ENCODE data around the gene PIK3R2. TPM values are rescaled to one million over a fixed set of nuclear protein-coding genes. Genes with fewer than 3 reads are reported as not detected.

The PIK3R2 gene
- total and polyA plus RNA-seq, 2 of the 13 experiments (the other 11 are each of a cell fraction or from before 2014, with no cell fraction given): 18.6 to 25.3 TPM

DNA sequence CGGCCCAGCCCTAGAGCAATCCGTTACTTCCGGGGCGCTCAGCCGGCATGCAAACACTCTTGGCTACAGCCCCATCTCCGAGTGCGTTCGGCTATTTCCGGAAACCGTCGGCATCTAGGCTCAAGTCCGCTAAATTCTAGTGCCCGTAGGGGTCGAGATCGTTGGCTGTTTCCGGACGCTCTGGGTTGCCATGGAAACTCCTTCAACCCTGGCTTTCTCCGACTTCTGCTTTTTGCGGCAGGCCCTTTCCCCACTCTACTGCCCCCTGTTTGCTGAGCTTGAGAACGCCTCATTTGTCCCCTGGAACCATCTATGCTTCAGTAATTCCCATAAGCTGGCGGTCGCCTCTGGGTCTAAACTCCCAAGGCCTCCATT lies 534 bp upstream of the PIK3R2 start (continued):
- TF ChIP-seq RARG (CRISPR knock-in tag; IDR thresholded peaks at IDR 0.05; ENCODE audit: low read depth): 0 out of 2 replicates have a peak, but pooled peaks have one; percentile 64
- TF ChIP-seq, protein P1, sequence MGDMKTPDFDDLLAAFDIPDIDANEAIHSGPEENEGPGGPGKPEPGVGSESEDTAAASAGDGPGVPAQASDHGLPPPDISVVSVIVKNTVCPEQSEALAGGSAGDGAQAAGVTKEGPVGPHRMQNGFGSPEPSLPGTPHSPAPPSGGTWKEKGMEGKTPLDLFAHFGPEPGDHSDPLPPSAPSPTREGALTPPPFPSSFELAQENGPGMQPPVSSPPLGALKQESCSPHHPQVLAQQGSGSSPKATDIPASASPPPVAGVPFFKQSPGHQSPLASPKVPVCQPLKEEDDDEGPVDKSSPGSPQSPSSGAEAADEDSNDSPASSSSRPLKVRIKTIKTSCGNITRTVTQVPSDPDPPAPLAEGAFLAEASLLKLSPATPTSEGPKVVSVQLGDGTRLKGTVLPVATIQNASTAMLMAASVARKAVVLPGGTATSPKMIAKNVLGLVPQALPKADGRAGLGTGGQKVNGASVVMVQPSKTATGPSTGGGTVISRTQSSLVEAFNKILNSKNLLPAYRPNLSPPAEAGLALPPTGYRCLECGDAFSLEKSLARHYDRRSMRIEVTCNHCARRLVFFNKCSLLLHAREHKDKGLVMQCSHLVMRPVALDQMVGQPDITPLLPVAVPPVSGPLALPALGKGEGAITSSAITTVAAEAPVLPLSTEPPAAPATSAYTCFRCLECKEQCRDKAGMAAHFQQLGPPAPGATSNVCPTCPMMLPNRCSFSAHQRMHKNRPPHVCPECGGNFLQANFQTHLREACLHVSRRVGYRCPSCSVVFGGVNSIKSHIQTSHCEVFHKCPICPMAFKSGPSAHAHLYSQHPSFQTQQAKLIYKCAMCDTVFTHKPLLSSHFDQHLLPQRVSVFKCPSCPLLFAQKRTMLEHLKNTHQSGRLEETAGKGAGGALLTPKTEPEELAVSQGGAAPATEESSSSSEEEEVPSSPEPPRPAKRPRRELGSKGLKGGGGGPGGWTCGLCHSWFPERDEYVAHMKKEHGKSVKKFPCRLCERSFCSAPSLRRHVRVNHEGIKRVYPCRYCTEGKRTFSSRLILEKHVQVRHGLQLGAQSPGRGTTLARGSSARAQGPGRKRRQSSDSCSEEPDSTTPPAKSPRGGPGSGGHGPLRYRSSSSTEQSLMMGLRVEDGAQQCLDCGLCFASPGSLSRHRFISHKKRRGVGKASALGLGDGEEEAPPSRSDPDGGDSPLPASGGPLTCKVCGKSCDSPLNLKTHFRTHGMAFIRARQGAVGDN (CRISPR knock-in tag; IDR thresholded peaks at IDR 0.05): peak; percentile 70
- no peak for TF ChIP-seq HMG20A (CRISPR knock-in tag; IDR thresholded peaks at IDR 0.05; ENCODE audit: borderline replicate concordance)
- TF ChIP-seq NRL (CRISPR knock-in tag; IDR thresholded peaks at IDR 0.05; ENCODE audit: borderline replicate concordance): peak; percentile 80; the same call in 1 of the 2 replicates
- TF ChIP-seq RBM22 (optimal IDR thresholded peaks at IDR 0.05; ENCODE audit: low read length): peak; percentile 15
- TF ChIP-seq ZBTB42 (CRISPR knock-in tag; IDR thresholded peaks at IDR 0.05): no peak
- no peak for TF ChIP-seq CBX2 (IDR thresholded peaks at IDR 0.05; ENCODE audit: low read depth, low read length)
- TF ChIP-seq CBX2 (CRISPR knock-in tag; IDR thresholded peaks at IDR 0.05; ENCODE audit: low read depth): no peak
- TF ChIP-seq, protein P2, sequence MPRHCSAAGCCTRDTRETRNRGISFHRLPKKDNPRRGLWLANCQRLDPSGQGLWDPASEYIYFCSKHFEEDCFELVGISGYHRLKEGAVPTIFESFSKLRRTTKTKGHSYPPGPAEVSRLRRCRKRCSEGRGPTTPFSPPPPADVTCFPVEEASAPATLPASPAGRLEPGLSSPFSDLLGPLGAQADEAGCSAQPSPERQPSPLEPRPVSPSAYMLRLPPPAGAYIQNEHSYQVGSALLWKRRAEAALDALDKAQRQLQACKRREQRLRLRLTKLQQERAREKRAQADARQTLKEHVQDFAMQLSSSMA (CRISPR knock-in tag; IDR thresholded peaks at IDR 0.05): no peak
- TF ChIP-seq, protein P3, sequence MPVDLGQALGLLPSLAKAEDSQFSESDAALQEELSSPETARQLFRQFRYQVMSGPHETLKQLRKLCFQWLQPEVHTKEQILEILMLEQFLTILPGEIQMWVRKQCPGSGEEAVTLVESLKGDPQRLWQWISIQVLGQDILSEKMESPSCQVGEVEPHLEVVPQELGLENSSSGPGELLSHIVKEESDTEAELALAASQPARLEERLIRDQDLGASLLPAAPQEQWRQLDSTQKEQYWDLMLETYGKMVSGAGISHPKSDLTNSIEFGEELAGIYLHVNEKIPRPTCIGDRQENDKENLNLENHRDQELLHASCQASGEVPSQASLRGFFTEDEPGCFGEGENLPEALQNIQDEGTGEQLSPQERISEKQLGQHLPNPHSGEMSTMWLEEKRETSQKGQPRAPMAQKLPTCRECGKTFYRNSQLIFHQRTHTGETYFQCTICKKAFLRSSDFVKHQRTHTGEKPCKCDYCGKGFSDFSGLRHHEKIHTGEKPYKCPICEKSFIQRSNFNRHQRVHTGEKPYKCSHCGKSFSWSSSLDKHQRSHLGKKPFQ (CRISPR knock-in tag; IDR thresholded peaks at IDR 0.05; ENCODE audit: insufficient replicate concordance): peak; percentile 24
- TF ChIP-seq CHCHD3 (CRISPR knock-in tag; IDR thresholded peaks at IDR 0.05): no peak
- no peak for TF ChIP-seq ZNF674 (CRISPR knock-in tag; IDR thresholded peaks at IDR 0.05; ENCODE audit: low read depth)
- TF ChIP-seq ZNF891 (CRISPR knock-in tag; IDR thresholded peaks at IDR 0.05): 0 out of 2 replicates have a peak, but pooled peaks have one; percentile 34
- no peak for TF ChIP-seq IKZF1 (IDR thresholded peaks at IDR 0.05)
- peak; percentile 95 for TF ChIP-seq ZNF572 (CRISPR knock-in tag; IDR thresholded peaks at IDR 0.05)
- no peak for TF ChIP-seq ZNF792 (CRISPR knock-in tag; IDR thresholded peaks at IDR 0.05)
- TF ChIP-seq ZNF749 (CRISPR knock-in tag; IDR thresholded peaks at IDR 0.05; ENCODE audit: borderline replicate concordance): no peak
- no peak for TF ChIP-seq SRSF9 (IDR thresholded peaks at IDR 0.05; ENCODE audit: borderline replicate concordance, insufficient read depth, low read depth, low read length, poor library complexity, severe bottlenecking)
- TF ChIP-seq, protein P4, sequence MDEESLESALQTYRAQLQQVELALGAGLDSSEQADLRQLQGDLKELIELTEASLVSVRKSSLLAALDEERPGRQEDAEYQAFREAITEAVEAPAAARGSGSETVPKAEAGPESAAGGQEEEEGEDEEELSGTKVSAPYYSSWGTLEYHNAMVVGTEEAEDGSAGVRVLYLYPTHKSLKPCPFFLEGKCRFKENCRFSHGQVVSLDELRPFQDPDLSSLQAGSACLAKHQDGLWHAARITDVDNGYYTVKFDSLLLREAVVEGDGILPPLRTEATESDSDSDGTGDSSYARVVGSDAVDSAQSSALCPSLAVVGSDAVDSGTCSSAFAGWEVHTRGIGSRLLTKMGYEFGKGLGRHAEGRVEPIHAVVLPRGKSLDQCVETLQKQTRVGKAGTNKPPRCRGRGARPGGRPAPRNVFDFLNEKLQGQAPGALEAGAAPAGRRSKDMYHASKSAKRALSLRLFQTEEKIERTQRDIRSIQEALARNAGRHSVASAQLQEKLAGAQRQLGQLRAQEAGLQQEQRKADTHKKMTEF (CRISPR knock-in tag; IDR thresholded peaks at IDR 0.05): peak; percentile 55; the same call in 1 of the 2 replicates
- peak; percentile 51; the same call in 1 of the 2 replicates for TF ChIP-seq SP4 (CRISPR knock-in tag; IDR thresholded peaks at IDR 0.05)
- TF ChIP-seq, protein P5, sequence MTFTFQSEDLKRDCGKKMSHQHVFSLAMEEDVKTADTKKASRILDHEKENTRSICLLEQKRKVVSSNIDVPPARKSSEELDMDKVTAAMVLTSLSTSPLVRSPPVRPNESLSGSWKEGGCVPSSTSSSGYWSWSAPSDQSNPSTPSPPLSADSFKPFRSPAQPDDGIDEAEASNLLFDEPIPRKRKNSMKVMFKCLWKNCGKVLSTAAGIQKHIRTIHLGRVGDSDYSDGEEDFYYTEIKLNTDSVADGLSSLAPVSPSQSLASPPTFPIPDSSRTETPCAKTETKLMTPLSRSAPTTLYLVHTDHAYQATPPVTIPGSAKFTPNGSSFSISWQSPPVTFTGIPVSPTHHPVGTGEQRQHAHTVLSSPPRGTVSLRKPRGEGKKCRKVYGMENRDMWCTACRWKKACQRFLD (CRISPR knock-in tag; IDR thresholded peaks at IDR 0.05; ENCODE audit: borderline replicate concordance): no peak
- TF ChIP-seq ZNF563 (CRISPR knock-in tag; IDR thresholded peaks at IDR 0.05): no peak
